ENCODE measurements around the gene DCAF7. TPM values are rescaled to one million over a fixed set of nuclear protein-coding genes. Genes with fewer than 3 reads are reported as not detected.

Gene DCAF7
- total and polyA plus RNA-seq, 3 experiments from 2014 or later, result 82.5 to 102 (median 99.1) TPM

- CTCF ChIA-PET, result interaction anchor here (1.0 kb wide), 1 partner anchor 100 kb away, joined by 3 read pairs; no protein-coding TSS in a partner anchor
- POLR2A ChIA-PET, result no interaction called here
- Histone ChIP-seq H3K9me3 (ENCODE audit: low read length) (no peaks in the 10 kb centered on the region), H3K36me3 (ENCODE audit: insufficient read depth, low read length) (no peaks in the 10 kb centered on the region), H3K4me3 (ENCODE audit: low read length) (no peak overlapping the region), H3K27ac (ENCODE audit: low read depth, low read length) (no peak overlapping the region), H3K27me3 (ENCODE audit: insufficient read depth, low read length, poor library complexity, severe bottlenecking) (no peaks in the 10 kb centered on the region), H3K4me1 (ENCODE audit: insufficient read depth, low read length) (no peaks in the 10 kb centered on the region)
- no peaks in the 10 kb centered on the region for H3K4me1 Mint-ChIP-seq
- no peak for DNase-seq
- no peaks in the 10 kb centered on the region for H3K9me3 Mint-ChIP-seq
- peaks cover 9 to 20% of the 10 kb centered on the region in 2 donors for H3K27me3 Mint-ChIP-seq
- H3K4me3 Mint-ChIP-seq, result no peak overlapping the region
- H3K27ac Mint-ChIP-seq, result peak overlapping the region in 1 of 8 donors; percentile 22
- no peaks in the 10 kb centered on the region for H3K36me3 Mint-ChIP-seq
These were observed 37.9 kb upstream of the DCAF7 start for GRCh38 chr17:63512388-63512787.

- Histone ChIP-seq H3K4me1 (ENCODE audit: insufficient read depth, low read length) (no peaks in the 10 kb centered on the region), H3K9me3 (ENCODE audit: low read length) (no peaks in the 10 kb centered on the region), H3K27me3 (ENCODE audit: insufficient read depth, low read length, poor library complexity, severe bottlenecking) (no peaks in the 10 kb centered on the region), H3K27ac (ENCODE audit: low read depth, low read length) (no peak overlapping the region), H3K36me3 (ENCODE audit: insufficient read depth, low read length) (no peaks in the 10 kb centered on the region), H3K4me3 (ENCODE audit: low read length) (no peak overlapping the region)
- peaks cover 9 to 20% of the 10 kb centered on the region in 2 donors for H3K27me3 Mint-ChIP-seq
- ChIA-PET CTCF (no interaction called here), POLR2A (no interaction called here)
- no peak for DNase-seq
- no peak overlapping the region for H3K27ac Mint-ChIP-seq
- H3K4me1 Mint-ChIP-seq, result no peaks in the 10 kb centered on the region
- H3K4me3 Mint-ChIP-seq, result no peak overlapping the region
- no peaks in the 10 kb centered on the region for H3K9me3 Mint-ChIP-seq
- H3K36me3 Mint-ChIP-seq, result no peaks in the 10 kb centered on the region
These were observed 37.2 kb upstream of the DCAF7 start for GRCh38 chr17:63512896-63513644.

DNA sequence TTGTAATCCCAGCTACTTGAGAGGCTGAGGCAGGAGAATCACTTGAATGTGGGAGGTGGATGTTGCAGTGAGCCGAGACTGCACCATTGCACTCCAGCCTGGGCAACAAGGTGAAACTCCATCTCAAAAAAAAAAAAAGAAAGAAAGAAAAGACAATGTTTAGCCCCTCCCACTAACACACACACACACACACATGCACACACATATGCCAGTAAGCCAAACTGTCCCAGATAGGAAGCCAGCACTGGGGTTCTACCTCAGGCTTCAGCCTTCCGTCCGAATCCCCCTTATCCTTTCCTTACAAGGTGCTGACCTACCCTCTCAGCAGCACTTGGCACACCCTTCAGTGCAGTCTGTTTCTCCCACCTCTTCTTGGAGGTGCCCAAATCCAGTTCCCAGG is 35.8 kb upstream of the DCAF7 start:
- Mint-ChIP-seq H3K9me3 (no peaks in the 10 kb centered on the region), H3K4me3 (no peak overlapping the region), H3K27me3 (peaks cover 9 to 20% of the 10 kb centered on the region in 2 donors), H3K36me3 (no peaks in the 10 kb centered on the region), H3K4me1 (no peaks in the 10 kb centered on the region), H3K27ac (no peak overlapping the region)
- Histone ChIP-seq H3K27me3 (ENCODE audit: insufficient read depth, low read length, poor library complexity, severe bottlenecking) (no peaks in the 10 kb centered on the region), H3K4me3 (ENCODE audit: low read length) (no peak overlapping the region), H3K4me1 (ENCODE audit: insufficient read depth, low read length) (no peaks in the 10 kb centered on the region), H3K36me3 (ENCODE audit: insufficient read depth, low read length) (no peaks in the 10 kb centered on the region), H3K9me3 (ENCODE audit: low read length) (no peaks in the 10 kb centered on the region), H3K27ac (ENCODE audit: low read depth, low read length) (no peak overlapping the region)
- ChIA-PET CTCF (interaction anchor here (0.9 to 1.0 kb wide), 2 partner anchors 9 to 16 kb away, joined by 3 read pairs; partner anchors contain the start of gene KCNH6), POLR2A (no interaction called here)
- DNase-seq, result no peak

GRCh38 chr17:63514974-63515373 is 35.3 kb upstream of the DCAF7 start:
- Histone ChIP-seq H3K27me3 (ENCODE audit: insufficient read depth, low read length, poor library complexity, severe bottlenecking) (no peaks in the 10 kb centered on the region), H3K4me1 (ENCODE audit: insufficient read depth, low read length) (no peaks in the 10 kb centered on the region), H3K4me3 (ENCODE audit: low read length) (no peak overlapping the region), H3K36me3 (ENCODE audit: insufficient read depth, low read length) (no peaks in the 10 kb centered on the region), H3K9me3 (ENCODE audit: low read length) (no peaks in the 10 kb centered on the region), H3K27ac (ENCODE audit: low read depth, low read length) (no peak overlapping the region)
- Mint-ChIP-seq H3K4me1 (no peaks in the 10 kb centered on the region), H3K36me3 (no peaks in the 10 kb centered on the region), H3K27ac (peak overlapping the region in 1 of 8 donors; percentile 25), H3K9me3 (no peaks in the 10 kb centered on the region), H3K27me3 (peaks cover 9 to 25% of the 10 kb centered on the region in 2 donors), H3K4me3 (no peak overlapping the region)
- ChIA-PET CTCF (interaction anchor here (0.9 to 1.0 kb wide), 2 partner anchors 8 to 15 kb away, joined by 3 read pairs; partner anchors contain the start of gene KCNH6), POLR2A (no interaction called here)
- DNase-seq, result no peak

GRCh38 chr17:63515426-63515825 is 34.9 kb upstream of the DCAF7 start:
- ChIA-PET CTCF (interaction anchor here (0.9 to 1.0 kb wide), 2 partner anchors 8 to 15 kb away, joined by 3 read pairs; partner anchors contain the start of gene KCNH6), POLR2A (no interaction called here)
- Histone ChIP-seq H3K4me3 (ENCODE audit: low read length) (no peak overlapping the region), H3K36me3 (ENCODE audit: insufficient read depth, low read length) (no peaks in the 10 kb centered on the region), H3K9me3 (ENCODE audit: low read length) (no peaks in the 10 kb centered on the region), H3K27me3 (ENCODE audit: insufficient read depth, low read length, poor library complexity, severe bottlenecking) (no peaks in the 10 kb centered on the region), H3K27ac (ENCODE audit: low read depth, low read length) (no peak overlapping the region), H3K4me1 (ENCODE audit: insufficient read depth, low read length) (no peaks in the 10 kb centered on the region)
- H3K27me3 Mint-ChIP-seq, result peaks cover 9 to 23% of the 10 kb centered on the region in 2 donors
- H3K4me1 Mint-ChIP-seq, result no peaks in the 10 kb centered on the region
- H3K4me3 Mint-ChIP-seq, result no peak overlapping the region
- no peak overlapping the region for H3K27ac Mint-ChIP-seq
- H3K9me3 Mint-ChIP-seq, result no peaks in the 10 kb centered on the region
- no peak for DNase-seq
- H3K36me3 Mint-ChIP-seq, result no peaks in the 10 kb centered on the region

DNA sequence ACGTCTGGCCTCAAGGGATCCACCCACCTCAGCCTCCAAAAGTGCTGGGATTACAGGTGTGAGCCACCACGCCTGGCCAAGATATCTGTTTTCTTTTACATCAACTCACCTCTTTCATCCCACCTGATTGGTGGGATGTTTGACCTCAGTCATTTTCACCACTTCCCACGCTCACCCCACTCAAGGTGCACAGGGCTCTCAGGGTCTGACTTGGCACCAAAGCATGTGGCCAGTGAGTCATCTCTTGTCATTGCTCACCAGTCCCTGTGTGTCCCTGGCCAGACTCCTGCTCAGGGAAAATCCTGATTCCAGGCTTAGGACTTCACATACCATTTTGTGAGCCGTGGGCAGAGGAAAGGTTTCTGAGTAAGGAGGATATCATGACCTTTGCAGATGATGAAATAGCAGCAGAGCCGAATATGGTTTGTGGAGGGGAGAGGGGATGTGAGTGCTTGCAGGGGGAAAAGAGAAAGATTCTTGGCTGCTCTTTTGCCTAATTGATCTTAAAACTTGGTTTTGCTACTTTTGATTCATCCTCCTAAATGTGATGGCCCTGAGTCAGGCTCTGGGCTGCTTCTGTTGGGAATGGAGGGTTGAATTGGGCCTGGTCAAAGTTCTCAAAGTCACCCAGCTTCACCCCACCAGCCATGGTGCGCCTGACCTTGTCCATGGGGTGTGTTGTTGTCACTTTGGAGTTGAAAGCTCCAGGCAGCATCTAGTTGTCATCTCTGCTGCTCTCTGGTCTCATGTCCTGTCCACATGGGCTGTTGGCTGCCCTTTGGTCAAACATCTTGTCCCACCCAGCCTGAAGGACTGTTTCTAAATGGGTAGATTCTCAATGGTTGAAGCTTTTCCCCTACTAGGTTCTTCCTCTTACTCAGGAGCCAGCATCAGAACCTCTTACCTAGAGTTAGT is 33.1 kb upstream of the DCAF7 start:
- no peak overlapping the region for H3K4me3 Mint-ChIP-seq
- Histone ChIP-seq H3K27me3 (ENCODE audit: insufficient read depth, low read length, poor library complexity, severe bottlenecking) (no peaks in the 10 kb centered on the region), H3K9me3 (ENCODE audit: low read length) (no peaks in the 10 kb centered on the region), H3K27ac (ENCODE audit: low read depth, low read length) (no peak overlapping the region), H3K4me3 (ENCODE audit: low read length) (no peak overlapping the region), H3K4me1 (ENCODE audit: insufficient read depth, low read length) (no peaks in the 10 kb centered on the region), H3K36me3 (ENCODE audit: insufficient read depth, low read length) (no peaks in the 10 kb centered on the region)
- POLR2A ChIA-PET, result no interaction called here
- peaks cover 16 to 33% of the 10 kb centered on the region in 2 donors for H3K27me3 Mint-ChIP-seq
- H3K36me3 Mint-ChIP-seq, result no peaks in the 10 kb centered on the region
- CTCF ChIA-PET, result interaction anchor here (1.2 kb wide), 1 partner anchor 92 kb away, joined by 4 read pairs; no protein-coding TSS in a partner anchor
- no peak for DNase-seq
- H3K9me3 Mint-ChIP-seq, result no peaks in the 10 kb centered on the region
- no peaks in the 10 kb centered on the region for H3K4me1 Mint-ChIP-seq
- no peak overlapping the region for H3K27ac Mint-ChIP-seq

- Mint-ChIP-seq H3K4me3 (no peak overlapping the region), H3K27me3 (peaks cover 16 to 33% of the 10 kb centered on the region in 2 donors), H3K9me3 (no peaks in the 10 kb centered on the region), H3K36me3 (no peaks in the 10 kb centered on the region), H3K4me1 (no peaks in the 10 kb centered on the region), H3K27ac (no peak overlapping the region)
- Histone ChIP-seq H3K27me3 (ENCODE audit: insufficient read depth, low read length, poor library complexity, severe bottlenecking) (no peaks in the 10 kb centered on the region), H3K36me3 (ENCODE audit: insufficient read depth, low read length) (no peaks in the 10 kb centered on the region), H3K4me3 (ENCODE audit: low read length) (no peak overlapping the region), H3K9me3 (ENCODE audit: low read length) (no peaks in the 10 kb centered on the region), H3K4me1 (ENCODE audit: insufficient read depth, low read length) (no peaks in the 10 kb centered on the region), H3K27ac (ENCODE audit: low read depth, low read length) (no peak overlapping the region)
- POLR2A ChIA-PET, result no interaction called here
- CTCF ChIA-PET, result interaction anchor here (1.2 kb wide), 1 partner anchor 92 kb away, joined by 4 read pairs; no protein-coding TSS in a partner anchor
- no peak for DNase-seq
These were observed 32.3 kb upstream of the DCAF7 start for GRCh38 chr17:63517825-63518534.

All from CD8-positive, alpha-beta memory T cell (primary cell).